Fibroblast of villous mesenchyme (primary cell): ENCODE measurements around the gene CALCOCO1. TPM values are rescaled to one million over a fixed set of nuclear protein-coding genes. Genes with fewer than 3 reads are reported as not detected.

Source experiments
- DNase-seq: peaks from one replicate; pipeline ENCODE4 v3.0.0-alpha.2; 2010; ENCODE audit warnings: low read depth
- H3K4me3 ChIP-seq: 2 replicates; pipeline ENCODE4 v1.5.1; 2011; ENCODE audit warnings: low read depth, mild to moderate bottlenecking, low read length
- total RNA-seq: library from RNA; depleted of rRNA; stranded (reverse); fragments of >200 nt; gene quantifications from 2 replicates; pipeline ENCODE4 v1.2.3, GENCODE V29; 2012
- TF ChIP-seq, protein P1 (sequence below): IDR thresholded peaks from 2 replicates; pipeline ENCODE4 v1.5.1; 2012; ENCODE audit warnings: low read depth, mild to moderate bottlenecking, low read length; ENCODE audit not compliant: insufficient read depth

The CALCOCO1 gene
- total RNA-seq, 1 donor: 78.2 TPM

DNA sequence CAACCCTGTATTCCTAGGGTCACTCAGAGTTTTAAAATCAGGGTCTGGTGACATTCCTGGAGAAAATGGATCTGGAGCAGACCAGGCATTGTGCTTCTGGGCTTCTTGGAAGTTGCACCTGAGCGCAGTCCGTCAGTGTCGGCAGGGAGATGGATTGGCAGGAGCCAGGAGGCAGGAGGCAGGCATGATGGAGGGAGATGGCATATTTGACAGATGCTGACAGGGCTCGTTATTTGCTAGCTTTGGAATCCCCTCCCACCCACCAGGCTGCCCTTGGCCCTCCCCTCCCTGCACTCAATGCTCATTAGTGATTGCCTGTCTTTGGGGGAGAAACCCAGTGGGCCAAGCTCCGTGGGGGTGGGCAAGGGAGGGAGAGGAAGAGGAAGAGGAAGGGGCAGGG is 19.8 kb upstream of the CALCOCO1 start:
- no peak for DNase-seq
- H3K4me3 ChIP-seq: no peak overlapping the region
- TF ChIP-seq, protein P1, sequence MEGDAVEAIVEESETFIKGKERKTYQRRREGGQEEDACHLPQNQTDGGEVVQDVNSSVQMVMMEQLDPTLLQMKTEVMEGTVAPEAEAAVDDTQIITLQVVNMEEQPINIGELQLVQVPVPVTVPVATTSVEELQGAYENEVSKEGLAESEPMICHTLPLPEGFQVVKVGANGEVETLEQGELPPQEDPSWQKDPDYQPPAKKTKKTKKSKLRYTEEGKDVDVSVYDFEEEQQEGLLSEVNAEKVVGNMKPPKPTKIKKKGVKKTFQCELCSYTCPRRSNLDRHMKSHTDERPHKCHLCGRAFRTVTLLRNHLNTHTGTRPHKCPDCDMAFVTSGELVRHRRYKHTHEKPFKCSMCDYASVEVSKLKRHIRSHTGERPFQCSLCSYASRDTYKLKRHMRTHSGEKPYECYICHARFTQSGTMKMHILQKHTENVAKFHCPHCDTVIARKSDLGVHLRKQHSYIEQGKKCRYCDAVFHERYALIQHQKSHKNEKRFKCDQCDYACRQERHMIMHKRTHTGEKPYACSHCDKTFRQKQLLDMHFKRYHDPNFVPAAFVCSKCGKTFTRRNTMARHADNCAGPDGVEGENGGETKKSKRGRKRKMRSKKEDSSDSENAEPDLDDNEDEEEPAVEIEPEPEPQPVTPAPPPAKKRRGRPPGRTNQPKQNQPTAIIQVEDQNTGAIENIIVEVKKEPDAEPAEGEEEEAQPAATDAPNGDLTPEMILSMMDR: no peak

DNA sequence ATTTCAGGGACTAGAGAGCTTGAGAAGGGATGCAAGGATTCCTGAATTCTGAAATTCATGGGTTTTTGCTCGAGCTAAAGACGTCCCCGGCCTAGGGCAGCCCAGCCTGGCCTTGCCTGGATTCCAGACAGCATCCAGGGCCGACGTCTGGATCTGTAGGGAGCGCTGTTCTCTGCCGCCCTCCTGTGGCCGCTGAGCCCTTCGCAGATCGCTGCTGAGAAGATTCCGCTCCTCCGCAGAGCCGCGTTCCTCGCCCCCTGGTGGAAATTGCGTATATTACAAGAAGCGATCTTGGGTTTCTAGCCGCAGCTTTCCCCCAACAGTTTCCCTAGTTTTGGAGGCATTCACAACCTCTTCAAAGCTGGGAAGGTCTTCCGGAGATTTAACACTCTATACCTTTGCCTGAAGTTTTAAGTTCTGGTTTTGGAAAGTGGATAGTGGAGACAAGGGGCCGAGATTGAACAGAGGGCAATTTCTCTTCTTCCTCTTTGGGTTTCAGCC is 19.4 kb upstream of the CALCOCO1 start:
- peak; percentile 92 for DNase-seq
- TF ChIP-seq, protein P1: peak; percentile 100
- no peak overlapping the region for H3K4me3 ChIP-seq

DNA sequence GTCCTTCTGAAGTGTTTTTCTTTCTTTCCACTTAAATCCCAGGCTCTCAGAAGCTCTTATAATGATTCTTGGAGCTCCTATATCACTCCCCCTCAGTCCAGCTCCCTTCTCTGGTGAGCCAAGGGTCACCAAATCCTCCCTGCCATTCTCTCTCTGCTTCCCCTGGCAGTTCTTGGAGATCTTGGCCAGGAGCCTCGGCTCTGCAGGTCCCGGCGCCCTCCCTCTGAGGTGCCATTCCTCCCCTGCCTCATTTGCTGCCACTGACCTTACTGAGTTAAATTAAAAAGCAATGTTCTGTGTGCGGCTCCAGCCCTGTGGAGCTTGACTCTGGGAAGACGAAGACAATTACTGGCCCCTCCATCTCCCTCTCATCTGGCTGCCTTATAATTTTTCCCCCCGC is 17.5 kb upstream of the CALCOCO1 start:
- DNase-seq: no peak
- H3K4me3 ChIP-seq: no peak overlapping the region
- TF ChIP-seq, protein P1: no peak

DNA sequence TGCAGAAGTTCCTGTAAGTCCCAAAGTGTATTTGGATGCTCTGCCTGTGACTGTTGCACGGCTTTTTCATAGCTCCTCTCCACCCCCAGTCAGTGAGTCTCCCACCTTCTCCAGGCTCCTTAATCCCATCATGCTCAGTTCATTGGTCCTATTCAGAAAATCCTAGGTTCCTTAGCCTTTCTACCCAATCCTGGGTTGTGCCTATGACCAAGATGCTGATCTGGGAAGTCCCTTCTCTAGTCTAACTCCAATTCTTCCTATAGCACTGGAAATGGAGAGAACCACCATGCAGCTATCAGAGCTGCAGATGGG is 16.8 kb upstream of the CALCOCO1 start:
- H3K4me3 ChIP-seq: no peak overlapping the region
- no peak for DNase-seq
- TF ChIP-seq, protein P1: no peak

DNA sequence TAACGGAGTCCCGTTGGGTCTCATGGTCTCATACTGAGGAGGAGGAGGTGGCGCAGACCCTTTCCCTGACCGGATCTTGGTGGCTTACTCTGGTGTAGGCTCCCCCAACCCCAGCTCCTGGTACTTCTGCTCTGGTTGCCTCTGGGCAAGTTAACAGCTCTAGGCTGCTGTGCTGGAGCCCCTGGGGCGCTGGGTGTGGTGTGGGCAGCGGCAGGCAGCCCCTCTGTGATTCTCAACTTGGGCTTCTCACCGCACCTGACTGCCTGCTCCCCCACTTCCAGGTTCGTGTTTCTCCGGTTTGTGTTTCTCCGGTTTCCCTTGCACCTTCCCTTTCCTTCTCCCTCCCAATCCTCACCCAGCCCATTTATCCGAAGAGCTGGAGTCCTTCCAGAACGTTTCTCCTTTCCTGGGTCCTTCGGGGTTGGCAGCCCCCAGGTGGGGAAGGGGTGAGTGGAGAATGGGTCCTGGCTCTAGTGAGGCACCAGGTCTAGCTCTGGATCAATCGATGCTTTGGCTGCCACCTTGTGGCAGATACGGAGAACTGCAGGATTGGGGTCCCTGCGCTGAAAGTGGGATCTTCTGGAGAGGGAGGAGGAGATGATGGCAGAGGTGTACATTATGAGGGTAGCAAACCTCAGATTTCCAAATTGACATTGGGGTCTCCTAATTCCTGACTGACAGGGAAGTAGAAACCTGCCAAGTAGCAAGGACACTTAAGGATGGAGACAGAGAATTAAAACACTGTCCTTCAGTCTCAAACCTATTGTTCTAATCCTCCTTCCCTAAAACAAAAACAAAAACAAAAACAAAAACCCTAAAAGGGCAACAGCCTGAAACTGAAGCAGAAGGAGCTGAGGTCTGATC is 16.2 kb upstream of the CALCOCO1 start:
- TF ChIP-seq, protein P1: peak; percentile 96
- H3K4me3 ChIP-seq: no peak overlapping the region
- peak; percentile 57 for DNase-seq

DNA sequence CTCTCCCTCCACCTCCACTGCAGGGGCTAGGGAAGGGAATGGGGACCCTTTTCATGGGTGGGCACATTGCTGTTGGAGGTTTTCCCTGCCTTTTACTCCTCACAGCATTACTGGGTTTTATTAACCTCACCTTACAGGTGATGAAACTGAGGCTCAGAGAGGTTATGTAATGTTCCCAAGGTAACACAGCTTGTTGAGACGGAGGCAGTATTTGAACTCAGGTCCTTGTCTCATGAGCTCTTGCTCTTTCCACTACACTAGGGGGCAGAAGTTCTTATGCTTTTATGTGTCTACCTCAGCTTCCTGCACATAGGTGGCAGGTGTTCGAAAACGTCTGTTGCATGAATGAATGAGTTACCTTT is 12.9 kb upstream of the CALCOCO1 start:
- DNase-seq: no peak
- no peak overlapping the region for H3K4me3 ChIP-seq
- TF ChIP-seq, protein P1: no peak
